ENCODE measurements around the gene HHIPL1.

The HHIPL1 gene

DNA sequence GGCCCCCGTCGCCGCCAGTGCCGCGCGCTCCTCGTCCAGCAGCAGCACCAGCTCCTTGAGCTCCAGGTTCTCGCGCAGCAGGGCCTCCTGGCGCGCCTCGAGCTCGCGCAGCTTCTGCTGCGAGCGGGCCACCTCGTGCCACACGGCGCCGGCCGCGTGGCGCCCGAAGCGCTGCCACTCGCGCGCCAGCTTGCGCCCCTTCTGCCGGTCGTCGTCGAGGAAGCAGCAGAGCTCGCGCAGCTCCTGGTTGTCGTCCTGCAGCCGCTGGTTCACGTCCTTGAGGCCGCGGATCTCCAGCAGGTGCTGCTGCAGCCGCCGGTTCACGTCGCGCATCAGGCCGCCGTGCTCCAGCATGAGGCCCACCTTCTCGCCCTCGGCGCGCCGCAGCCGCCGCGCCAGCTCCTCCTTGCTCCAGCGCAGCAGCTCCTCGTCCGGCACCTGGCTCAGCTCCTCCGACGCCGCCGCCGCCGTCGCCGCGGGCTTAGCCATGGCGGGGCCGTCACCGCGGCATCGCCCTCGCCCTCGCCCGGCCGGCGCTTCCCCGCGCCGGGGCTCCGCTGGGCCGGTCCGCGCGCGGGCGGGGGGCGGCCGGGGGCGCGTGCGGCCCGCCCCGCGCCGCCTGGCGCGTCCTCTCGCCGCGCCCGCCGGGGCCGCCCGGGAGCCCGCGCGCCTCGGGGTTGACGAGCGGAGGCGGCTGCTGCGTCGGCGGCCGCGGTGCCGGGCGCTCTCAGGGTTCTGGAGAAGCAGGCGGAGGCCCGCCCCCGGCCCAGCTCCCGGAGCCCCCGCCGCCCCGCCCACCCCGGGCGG lies 41.3 kb upstream of the HHIPL1 start, which contains the start of gene CCDC85C:
Gene CCDC85C (minus strand): TSS at position 737 of the 807 bp plus-strand sequence. CDS start 248 bp downstream, at position 489.
- Mint-ChIP-seq H3K9me3 (no peaks in the 10 kb centered on the region), H3K27me3 (no peaks in the 10 kb centered on the region), H3K4me3 (peak within 1 kb of the TSS; percentile 85 to 87), H3K4me1 (ENCODE audit: low read depth in 2 of 2) (peaks cover 20 to 29% of the 10 kb centered on the region in 2 donors), H3K36me3 (ENCODE audit: insufficient read depth) (no peaks in the 10 kb centered on the region), H3K27ac (peak within 1 kb of the TSS; percentile 77 to 93)
- peak; percentile 12 for ATAC-seq (replicated peaks)
- peak; percentile 46 to 48 (median 46) for DNase-seq

- Mint-ChIP-seq H3K36me3 (ENCODE audit: insufficient read depth) (no peaks in the 10 kb centered on the region), H3K27ac (peak overlapping the region; percentile 77 to 93), H3K4me1 (ENCODE audit: low read depth in 2 of 2) (peaks cover 25 to 32% of the 10 kb centered on the region in 2 donors), H3K4me3 (peak overlapping the region; percentile 85 to 87), H3K9me3 (no peaks in the 10 kb centered on the region), H3K27me3 (no peaks in the 10 kb centered on the region)
- DNase-seq (peak; percentile 94 to 97 (median 95)), ATAC-seq (replicated peaks) (peak; percentile 86)
These were observed 40.6 kb upstream of the HHIPL1 start for GRCh38 chr14:99604278-99604765.

DNA sequence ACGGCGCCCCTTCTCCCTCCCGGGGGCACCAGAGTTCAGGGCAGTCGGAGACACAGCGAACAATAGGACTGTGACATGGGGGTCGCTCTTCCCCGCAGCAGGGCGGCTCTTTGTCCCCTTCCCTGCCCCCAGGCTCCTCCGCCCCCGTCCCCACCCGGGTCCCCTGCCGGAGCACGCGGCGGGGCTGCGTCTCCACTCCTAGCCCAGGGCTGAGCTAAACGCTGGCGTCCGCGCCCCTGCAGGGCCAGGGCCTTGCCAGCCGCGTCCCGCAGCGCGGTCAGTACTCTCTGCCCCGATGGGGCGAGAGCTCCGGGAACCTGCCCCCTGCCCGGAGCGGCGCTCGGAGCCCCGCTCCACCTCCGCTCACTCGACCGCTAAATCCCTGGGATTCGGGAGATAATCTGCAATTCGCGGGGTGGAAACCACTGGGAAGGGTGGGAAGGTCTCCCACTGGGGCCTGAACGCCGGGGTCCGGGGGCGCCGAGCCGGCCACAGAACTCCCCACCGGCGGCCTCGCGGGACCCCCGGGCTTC lies 40.1 kb upstream of the HHIPL1 start:
- DNase-seq (peak in 2 of 3 experiments; percentile 32 to 33), ATAC-seq (replicated peaks) (peak; percentile 27)
- Mint-ChIP-seq H3K9me3 (no peaks in the 10 kb centered on the region), H3K4me1 (ENCODE audit: low read depth in 2 of 2) (peaks cover 25 to 36% of the 10 kb centered on the region in 2 donors), H3K36me3 (ENCODE audit: insufficient read depth) (no peaks in the 10 kb centered on the region), H3K27me3 (no peaks in the 10 kb centered on the region), H3K27ac (peak overlapping the region; percentile 93), H3K4me3 (peak overlapping the region; percentile 85 to 87)

- ATAC-seq (replicated peaks), result peak; percentile 43
- Mint-ChIP-seq H3K36me3 (ENCODE audit: insufficient read depth) (no peaks in the 10 kb centered on the region), H3K27ac (peak overlapping the region; percentile 93), H3K27me3 (no peaks in the 10 kb centered on the region), H3K9me3 (no peaks in the 10 kb centered on the region), H3K4me3 (peak overlapping the region; percentile 85 to 87), H3K4me1 (ENCODE audit: low read depth in 2 of 2) (peaks cover 22 to 33% of the 10 kb centered on the region in 2 donors)
- DNase-seq, result peak; percentile 76 to 77 (median 76)
These were observed 39.5 kb upstream of the HHIPL1 start for GRCh38 chr14:99605299-99605961.

GRCh38 chr14:99606359-99606758 lies 38.6 kb upstream of the HHIPL1 start:
- DNase-seq (no peak), ATAC-seq (replicated peaks) (no peak)
- H3K4me3 Mint-ChIP-seq, result no peak overlapping the region
- H3K27me3 Mint-ChIP-seq, result no peaks in the 10 kb centered on the region
- no peaks in the 10 kb centered on the region for H3K9me3 Mint-ChIP-seq
- no peaks in the 10 kb centered on the region for H3K36me3 Mint-ChIP-seq (ENCODE audit: insufficient read depth)
- peaks cover 21 to 25% of the 10 kb centered on the region in 2 donors for H3K4me1 Mint-ChIP-seq (ENCODE audit: low read depth in 2 of 2)
- no peak overlapping the region for H3K27ac Mint-ChIP-seq

- Mint-ChIP-seq H3K4me1 (ENCODE audit: low read depth in 2 of 2) (peaks cover 13% of the 10 kb centered on the region in 2 donors), H3K4me3 (no peak overlapping the region), H3K27me3 (no peaks in the 10 kb centered on the region), H3K36me3 (ENCODE audit: insufficient read depth) (no peaks in the 10 kb centered on the region), H3K27ac (no peak overlapping the region), H3K9me3 (no peaks in the 10 kb centered on the region)
- ATAC-seq (replicated peaks), result no peak
- no peak for DNase-seq
These were observed 36.3 kb upstream of the HHIPL1 start for GRCh38 chr14:99608591-99608990.

DNA sequence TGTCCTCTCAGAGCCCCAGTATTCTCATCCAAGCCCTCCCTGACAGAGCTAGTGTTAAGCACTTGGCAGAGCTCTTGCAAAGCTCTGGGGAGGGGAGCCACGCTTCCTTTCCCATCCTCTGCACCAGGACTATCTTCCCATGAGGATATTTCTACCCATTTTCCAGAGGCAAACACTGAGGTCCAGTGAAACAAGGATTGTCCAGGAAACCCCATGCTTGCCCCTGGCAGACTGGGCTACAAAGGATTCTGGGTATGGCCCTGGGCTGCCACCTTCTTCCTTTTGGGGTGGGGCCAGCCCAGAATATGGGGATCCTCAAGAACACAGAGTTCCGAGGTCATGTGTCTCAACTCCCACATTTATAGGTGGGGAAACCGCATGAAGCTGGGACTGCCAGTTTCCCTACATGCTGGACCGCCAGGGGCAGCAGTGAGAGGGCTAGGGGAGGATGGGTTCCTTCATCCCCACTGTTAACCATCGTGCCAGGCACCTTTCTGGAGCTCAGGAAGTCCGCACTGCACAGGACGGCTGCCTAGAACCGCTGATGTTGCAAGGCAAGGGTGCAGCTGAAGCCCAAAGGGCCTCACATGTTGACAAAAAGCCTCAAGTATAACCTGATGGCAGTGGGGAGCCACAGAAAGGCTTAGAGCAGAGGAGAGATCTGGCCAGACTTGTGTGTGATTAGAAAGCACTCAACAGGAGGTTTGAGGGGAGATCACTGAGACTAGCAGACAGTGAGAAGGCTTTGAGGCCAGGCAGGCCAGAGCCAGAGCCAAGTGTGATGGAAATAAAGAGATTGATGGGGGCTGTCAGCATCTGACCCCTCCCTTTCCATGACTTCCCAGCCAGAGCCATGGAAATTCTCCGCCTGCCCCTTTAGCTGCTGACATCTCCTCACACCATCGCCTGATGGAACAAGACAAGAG lies 35.4 kb upstream of the HHIPL1 start:
- H3K9me3 Mint-ChIP-seq, result no peaks in the 10 kb centered on the region
- peaks cover 13% of the 10 kb centered on the region in 2 donors for H3K4me1 Mint-ChIP-seq (ENCODE audit: low read depth in 2 of 2)
- no peak overlapping the region for H3K4me3 Mint-ChIP-seq
- ATAC-seq (replicated peaks) (no peak), DNase-seq (no peak)
- no peak overlapping the region for H3K27ac Mint-ChIP-seq
- no peaks in the 10 kb centered on the region for H3K27me3 Mint-ChIP-seq
- H3K36me3 Mint-ChIP-seq (ENCODE audit: insufficient read depth), result no peaks in the 10 kb centered on the region

DNA sequence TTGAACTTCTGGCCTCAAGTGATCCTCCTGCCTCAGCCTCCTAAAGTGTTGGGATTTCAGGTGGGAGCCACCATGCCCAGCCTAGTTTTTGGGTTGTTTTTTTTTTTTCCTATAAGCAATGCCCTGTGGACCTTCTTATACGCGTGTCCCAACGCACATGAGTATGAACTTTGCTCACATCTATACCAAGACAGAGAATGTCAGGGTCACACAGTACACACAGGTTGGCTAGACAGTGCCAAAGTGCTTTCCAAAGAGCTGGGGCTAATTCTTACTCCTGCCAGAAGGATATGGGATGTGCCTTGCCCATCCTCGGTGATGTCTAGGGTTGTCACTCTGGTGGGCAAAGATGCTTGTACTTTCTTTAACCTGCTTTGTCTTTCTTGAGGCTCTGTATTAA lies 33.3 kb upstream of the HHIPL1 start:
- peaks cover 8 to 10% of the 10 kb centered on the region in 2 donors for H3K27me3 Mint-ChIP-seq
- no peak overlapping the region for H3K4me3 Mint-ChIP-seq
- H3K9me3 Mint-ChIP-seq, result no peaks in the 10 kb centered on the region
- no peak for DNase-seq
- peaks cover 7 to 9% of the 10 kb centered on the region in 2 donors for H3K4me1 Mint-ChIP-seq (ENCODE audit: low read depth in 2 of 2)
- H3K36me3 Mint-ChIP-seq (ENCODE audit: insufficient read depth), result no peaks in the 10 kb centered on the region
- ATAC-seq (replicated peaks), result no peak
- H3K27ac Mint-ChIP-seq, result no peak overlapping the region

- no peak for ATAC-seq (replicated peaks)
- Mint-ChIP-seq H3K4me3 (no peak overlapping the region), H3K4me1 (ENCODE audit: low read depth in 2 of 2) (peaks cover 7 to 9% of the 10 kb centered on the region in 2 donors)
These were observed 32.7 kb upstream of the HHIPL1 start for GRCh38 chr14:99612071-99612737.

DNA sequence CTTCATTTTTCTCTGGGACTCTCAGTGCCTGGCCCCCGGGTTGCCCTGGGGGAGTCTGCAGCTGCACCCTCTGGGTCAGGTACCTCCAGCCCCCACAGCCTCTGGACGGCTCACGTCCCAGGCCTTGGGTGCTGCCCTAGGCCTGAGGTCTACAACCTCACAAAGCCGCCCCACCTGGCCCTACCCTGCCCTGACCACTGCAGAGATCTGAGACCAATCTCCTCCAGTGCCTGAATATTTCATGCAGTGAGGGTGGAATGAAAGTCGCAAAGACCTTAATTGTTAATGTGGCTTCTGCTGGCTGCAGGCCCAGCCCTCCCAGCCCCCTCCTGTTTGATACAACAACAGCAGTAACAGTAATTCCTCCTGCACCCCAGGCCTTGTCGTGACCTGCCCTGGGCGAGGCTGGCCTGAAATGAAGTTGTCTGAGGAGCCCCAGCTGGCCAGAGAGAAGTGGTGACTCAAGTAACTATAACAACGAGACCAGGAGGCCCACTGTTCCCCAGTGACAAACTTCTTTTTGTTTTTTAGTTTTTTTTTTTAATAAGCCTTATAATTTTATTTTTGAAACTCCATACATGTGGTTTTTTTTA lies 32.1 kb upstream of the HHIPL1 start:
- H3K4me1 Mint-ChIP-seq (ENCODE audit: low read depth in 2 of 2), result peaks cover 7 to 9% of the 10 kb centered on the region in 2 donors
- H3K4me3 Mint-ChIP-seq, result no peak overlapping the region

More at GRCh38 chr14:99612071-99612737, 32.7 kb upstream of the HHIPL1 start:
- Mint-ChIP-seq H3K27ac (peak overlapping the region in 1 of 2 donors; percentile 42), H3K27me3 (peaks cover 8 to 16% of the 10 kb centered on the region in 2 donors), H3K9me3 (no peaks in the 10 kb centered on the region), H3K36me3 (ENCODE audit: insufficient read depth) (no peaks in the 10 kb centered on the region)
- DNase-seq, result no peak

GRCh38 chr14:99615497-99616157 lies 29.3 kb upstream of the HHIPL1 start:
- no peak overlapping the region for H3K27ac Mint-ChIP-seq
- H3K4me3 Mint-ChIP-seq, result no peak overlapping the region
- no peak for DNase-seq
- no peak for ATAC-seq (replicated peaks)
- H3K9me3 Mint-ChIP-seq, result no peaks in the 10 kb centered on the region
- peaks cover 13 to 34% of the 10 kb centered on the region in 2 donors for H3K27me3 Mint-ChIP-seq
- no peaks in the 10 kb centered on the region for H3K36me3 Mint-ChIP-seq (ENCODE audit: insufficient read depth)
- H3K4me1 Mint-ChIP-seq (ENCODE audit: low read depth in 2 of 2), result peaks cover 0 to 4% of the 10 kb centered on the region in 2 donors

More for the DNA sequence above, 32.1 kb upstream of the HHIPL1 start:
- ATAC-seq (replicated peaks) (no peak), DNase-seq (no peak)
- Mint-ChIP-seq H3K9me3 (no peaks in the 10 kb centered on the region), H3K27me3 (peaks cover 8 to 22% of the 10 kb centered on the region in 2 donors), H3K36me3 (ENCODE audit: insufficient read depth) (no peaks in the 10 kb centered on the region), H3K27ac (no peak overlapping the region)
